Astrocyte of the hippocampus (primary cell): ENCODE results near the gene BSN.

Experiments used
- DNase-seq: peaks from one replicate; pipeline ENCODE4 v3.0.0; 2011; ENCODE audit warnings: low read depth, low spot score

Gene BSN, protein sequence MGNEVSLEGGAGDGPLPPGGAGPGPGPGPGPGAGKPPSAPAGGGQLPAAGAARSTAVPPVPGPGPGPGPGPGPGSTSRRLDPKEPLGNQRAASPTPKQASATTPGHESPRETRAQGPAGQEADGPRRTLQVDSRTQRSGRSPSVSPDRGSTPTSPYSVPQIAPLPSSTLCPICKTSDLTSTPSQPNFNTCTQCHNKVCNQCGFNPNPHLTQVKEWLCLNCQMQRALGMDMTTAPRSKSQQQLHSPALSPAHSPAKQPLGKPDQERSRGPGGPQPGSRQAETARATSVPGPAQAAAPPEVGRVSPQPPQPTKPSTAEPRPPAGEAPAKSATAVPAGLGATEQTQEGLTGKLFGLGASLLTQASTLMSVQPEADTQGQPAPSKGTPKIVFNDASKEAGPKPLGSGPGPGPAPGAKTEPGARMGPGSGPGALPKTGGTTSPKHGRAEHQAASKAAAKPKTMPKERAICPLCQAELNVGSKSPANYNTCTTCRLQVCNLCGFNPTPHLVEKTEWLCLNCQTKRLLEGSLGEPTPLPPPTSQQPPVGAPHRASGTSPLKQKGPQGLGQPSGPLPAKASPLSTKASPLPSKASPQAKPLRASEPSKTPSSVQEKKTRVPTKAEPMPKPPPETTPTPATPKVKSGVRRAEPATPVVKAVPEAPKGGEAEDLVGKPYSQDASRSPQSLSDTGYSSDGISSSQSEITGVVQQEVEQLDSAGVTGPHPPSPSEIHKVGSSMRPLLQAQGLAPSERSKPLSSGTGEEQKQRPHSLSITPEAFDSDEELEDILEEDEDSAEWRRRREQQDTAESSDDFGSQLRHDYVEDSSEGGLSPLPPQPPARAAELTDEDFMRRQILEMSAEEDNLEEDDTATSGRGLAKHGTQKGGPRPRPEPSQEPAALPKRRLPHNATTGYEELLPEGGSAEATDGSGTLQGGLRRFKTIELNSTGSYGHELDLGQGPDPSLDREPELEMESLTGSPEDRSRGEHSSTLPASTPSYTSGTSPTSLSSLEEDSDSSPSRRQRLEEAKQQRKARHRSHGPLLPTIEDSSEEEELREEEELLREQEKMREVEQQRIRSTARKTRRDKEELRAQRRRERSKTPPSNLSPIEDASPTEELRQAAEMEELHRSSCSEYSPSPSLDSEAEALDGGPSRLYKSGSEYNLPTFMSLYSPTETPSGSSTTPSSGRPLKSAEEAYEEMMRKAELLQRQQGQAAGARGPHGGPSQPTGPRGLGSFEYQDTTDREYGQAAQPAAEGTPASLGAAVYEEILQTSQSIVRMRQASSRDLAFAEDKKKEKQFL (N-terminal part only)

GRCh38 chr3:49553692-49554632, at the start of gene BSN:
Gene BSN (plus strand): TSS chr3:49554477. CDS start chr3:49554603, 126 bp downstream.
- peak; percentile 97 for DNase-seq

DNA sequence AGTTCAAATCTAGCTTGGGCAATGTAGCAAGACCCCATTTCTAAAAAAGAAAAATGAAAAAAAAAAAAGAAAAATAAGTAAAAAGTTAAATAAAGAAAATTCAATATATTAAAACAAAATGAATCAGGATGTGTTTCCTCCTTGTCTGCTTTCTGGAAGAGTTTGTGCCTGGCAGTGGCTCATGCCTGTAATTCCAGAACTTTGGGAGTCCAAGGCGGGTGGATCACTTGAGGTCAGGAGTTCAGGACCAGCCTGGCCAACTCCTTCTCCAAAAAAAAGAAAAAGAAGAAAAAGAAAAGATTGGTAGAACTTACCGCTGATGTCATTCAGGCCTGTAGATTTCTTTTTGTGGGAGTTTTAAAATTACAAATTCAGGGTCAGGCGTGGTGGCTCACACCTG, 47.4 kb upstream of the BSN start:
- no peak for DNase-seq

GRCh38 chr3:49509028-49509561, 45.2 kb upstream of the BSN start:
- DNase-seq = no peak

DNA sequence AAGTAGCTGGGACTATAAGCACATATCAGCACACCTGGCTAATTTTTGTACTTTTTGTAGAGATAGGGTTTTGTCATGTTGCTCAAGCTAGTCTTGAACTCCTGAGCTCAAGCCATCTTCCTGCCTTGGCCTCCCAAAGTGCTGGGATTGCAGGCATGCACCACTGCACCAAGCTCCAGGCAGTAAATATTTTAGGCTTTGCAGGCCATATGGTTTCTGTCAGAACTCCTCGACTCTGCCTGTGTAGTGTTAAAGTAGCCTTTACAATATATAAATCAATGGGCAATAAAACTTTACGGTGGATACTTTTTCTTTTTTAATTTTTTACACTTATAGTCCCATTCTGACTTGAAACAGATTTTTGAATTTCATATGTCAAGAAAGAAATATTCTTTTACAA, 42.6 kb upstream of the BSN start:
- no peak for DNase-seq

DNA sequence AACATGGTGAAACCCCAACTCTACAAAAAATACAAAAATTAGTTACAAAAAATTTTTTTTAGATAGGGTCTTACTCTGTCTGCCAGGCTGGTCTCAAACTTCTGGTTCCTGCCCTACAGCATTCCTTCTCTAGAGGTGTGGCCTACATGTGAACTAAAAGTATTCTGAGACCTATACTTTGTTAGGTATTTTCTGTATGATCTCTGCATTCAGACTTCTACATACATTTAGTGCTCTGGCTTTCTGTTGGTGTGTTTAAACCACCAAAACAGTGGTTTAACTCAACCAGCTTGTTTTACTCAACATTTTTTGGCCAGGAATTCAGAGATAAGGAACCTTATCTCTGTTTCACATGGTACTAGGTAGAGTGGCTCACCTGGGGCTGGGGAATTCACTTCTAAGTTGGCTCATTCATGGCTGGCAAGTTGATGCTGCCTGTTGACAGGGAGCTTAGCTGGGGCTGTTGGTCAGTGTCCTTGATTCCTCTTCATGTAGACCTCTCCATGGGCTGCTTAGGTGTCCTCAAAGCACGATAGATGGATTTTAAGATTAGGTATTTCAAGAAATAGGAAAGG, 41.4 kb upstream of the BSN start:
- no peak for DNase-seq

DNA sequence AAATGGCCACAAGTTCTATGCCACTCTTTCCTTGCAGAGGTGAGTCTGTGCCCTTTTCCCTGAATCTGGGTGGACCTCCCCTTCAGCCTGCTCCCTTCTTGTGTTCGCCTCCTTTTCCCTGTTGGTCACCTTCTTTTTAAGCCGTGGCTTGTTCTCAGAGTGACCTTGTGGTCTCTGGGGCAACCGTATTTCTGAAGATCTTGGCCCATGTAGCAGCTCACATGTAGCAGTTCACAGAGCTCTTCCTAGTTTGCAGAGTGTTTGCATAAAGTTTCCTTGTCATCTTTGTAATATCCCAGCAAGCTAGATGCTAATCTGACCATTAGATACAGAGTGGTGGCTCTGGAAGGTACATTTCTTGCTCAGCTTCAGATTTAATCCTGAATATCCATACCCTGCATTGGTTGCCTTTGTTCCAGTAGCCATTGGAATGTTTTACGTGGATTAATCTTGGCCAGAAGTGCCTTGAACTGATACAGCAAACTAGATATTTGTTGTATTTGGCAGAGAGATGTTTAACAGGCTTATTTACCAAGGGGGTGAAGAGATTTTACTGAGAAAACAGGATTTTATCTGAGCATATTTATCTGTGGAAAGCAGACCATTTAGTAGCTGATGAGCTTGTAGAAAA, 40.7 kb upstream of the BSN start:
- DNase-seq = peak; percentile 26

DNA sequence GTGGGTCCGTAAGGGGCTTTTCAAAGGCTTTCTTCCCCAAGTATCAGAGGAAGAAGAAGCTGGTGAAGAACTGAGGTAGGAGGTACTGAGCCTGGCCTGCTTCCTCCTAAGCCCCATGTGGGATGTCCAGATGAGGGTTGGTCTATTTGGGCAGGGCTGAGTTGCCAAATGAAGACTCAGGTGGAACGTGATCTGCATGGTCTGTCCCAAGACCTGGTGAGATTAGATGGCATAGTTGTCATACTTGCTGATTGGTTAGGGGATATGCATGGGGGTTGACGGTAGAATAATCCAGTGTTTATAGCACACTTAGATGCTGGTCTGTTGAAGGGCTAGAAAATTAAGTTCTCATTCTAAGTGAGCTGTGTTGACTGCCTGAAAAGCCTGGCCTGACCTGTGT, 36.3 kb upstream of the BSN start:
- DNase-seq = no peak

DNA sequence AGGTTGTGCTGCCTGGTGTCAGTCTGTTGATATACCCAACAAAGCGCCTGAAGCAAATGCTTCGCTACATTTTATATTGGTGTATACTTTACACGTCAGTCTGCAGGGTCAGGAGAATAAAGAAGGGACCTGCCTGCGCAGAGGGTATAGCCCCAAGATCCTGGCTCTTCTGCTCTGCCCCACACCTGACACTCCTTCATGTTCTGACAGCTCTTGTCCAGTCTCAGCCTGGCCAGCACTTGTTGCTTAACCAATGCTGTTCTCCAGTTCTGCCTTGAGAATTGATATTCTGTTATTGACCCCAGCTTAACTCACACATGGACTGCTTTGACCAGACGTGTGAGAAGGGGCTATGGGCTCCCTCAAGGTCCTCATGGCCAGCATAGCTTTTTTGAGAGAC, 35.8 kb upstream of the BSN start:
- no peak for DNase-seq

DNA sequence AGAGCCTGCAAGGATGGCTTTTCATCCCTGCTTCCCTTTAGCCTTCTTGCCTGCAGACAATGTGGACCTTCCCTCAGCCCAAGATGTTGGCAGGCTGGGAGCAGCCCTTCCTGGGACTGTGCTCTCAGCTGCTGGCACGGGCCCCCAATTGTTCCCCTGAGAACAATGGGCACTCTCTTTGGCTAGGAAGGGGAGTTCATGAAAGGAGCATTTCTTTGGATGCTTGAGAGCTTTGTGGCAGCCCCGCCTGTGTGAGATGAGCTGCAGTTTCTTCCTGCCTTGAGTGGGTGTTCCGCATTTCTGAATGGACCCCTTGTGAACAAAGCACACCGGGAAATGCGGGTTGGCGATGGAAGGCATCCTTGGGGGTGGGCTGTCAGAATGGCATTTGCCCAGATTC, 35.0 kb upstream of the BSN start:
- DNase-seq = peak; percentile 53

- no peak for DNase-seq
Measured at GRCh38 chr3:49519916-49520385, 34.3 kb upstream of the BSN start.

DNA sequence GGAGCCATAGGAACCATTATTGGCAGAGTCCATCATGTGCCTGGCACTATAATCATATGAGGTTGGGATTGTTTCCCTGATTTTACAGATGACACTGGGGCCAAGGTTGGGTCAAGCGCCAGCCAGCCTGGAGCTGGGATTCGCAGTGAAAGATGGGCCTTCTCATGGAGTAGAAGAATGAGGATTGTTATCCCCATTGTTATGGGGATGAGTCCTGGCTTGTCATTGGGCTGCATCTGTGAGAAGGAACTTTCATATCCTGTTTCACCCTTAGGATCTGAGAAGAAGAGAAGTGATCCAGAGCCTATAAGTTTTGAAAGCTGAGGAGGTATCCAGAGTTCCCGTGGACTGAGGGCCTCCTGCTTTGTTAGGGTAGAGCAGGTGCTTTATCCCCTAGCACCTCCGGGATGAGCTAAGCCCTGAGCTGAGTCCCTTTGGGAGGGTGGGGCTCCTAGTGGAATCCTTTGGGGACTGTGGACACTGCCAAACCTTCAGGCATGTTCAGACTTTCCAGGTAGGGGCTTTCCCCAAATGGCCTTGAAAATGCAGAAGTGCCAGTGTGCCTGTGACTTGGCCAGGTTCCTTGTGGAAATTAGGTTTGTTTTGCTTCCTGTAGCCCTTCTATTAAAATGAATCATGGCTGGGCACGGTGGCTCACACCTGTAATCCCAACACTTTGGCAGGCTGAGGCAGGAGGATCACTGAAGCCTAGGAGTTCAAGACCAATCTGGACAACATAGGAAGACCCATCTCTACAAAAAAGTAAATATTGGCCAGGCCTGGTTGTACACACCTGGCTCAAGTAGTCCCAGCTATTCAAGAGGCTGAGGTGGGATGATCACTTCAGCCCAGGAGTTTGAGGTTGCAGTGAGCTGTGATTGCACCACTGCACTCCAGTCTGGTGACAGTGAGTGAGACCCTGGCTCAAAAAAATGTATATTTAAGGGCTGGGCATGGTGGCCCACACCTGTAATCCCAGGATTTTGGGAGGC, 30.2 kb upstream of the BSN start:
- no peak for DNase-seq

DNA sequence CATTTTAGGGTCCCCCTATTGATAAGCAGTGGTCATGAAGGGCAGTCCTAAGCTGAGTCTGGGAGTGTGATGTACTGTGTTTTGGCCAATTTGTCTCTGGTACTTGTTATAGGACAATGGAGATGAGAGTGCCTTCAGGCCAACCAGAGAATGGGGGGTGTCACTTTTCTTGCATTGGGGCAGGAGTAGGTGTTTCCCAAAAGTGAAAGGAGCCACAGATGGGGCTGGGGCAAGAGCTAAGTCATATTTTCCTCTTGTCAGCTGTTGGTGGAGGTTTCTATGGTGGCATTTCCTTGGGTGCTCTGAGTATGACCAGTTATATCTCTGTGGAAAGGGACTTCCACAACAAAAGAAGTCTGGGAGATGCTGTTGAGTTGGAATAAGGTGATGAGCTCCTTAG, 24.7 kb upstream of the BSN start:
- DNase-seq = no peak

DNA sequence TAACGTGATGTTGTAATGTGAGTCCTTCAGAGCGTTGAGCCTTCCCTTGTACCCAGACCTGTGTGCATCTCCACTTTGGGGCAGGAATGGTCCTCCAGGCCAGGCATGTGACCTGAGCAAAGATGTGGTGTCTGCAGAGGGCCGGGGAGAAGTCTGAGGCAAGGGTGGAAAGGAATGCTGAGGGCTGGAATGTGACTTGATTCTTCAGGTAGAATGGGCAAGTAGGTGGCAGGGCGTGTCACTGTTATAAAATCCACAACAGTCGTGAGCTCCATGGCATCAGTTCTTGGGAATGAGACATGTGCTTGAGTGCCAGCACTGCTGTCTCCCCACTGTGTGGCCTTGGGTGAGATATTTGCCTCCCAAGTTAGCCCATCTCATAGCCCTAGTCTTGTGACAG, 24.0 kb upstream of the BSN start:
- DNase-seq = no peak

DNA sequence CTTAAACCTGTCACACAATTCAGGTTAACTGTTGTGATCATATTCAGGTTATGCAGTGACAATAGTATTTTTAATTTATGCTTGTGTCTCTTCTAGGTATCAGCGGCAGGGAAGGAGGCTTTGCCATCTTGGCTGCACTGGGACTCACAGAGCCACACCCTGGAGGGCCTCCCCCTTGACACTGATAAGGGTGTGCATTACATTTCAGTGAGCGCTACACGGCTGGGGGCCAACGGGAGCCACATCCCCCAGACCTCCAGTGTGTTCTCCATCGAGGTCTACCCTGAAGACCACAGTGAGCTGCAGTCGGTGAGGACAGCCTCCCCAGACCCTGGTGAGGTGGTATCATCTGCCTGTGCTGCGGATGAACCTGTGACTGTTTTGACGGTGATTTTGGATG, 23.6 kb upstream of the BSN start:
- no peak for DNase-seq

GRCh38 chr3:49531218-49531617, 23.1 kb upstream of the BSN start:
- no peak for DNase-seq

GRCh38 chr3:49531715-49532114, 22.6 kb upstream of the BSN start:
- no peak for DNase-seq

- no peak for DNase-seq
Measured at GRCh38 chr3:49533031-49533430, 21.2 kb upstream of the BSN start.

- no peak for DNase-seq
Measured at GRCh38 chr3:49533786-49534519, 20.3 kb upstream of the BSN start.
